ENCODE results near the gene PHF1. TPM values are rescaled to one million over a fixed set of nuclear protein-coding genes. Genes with fewer than 3 reads are reported as not detected.

Gene PHF1
- total and polyA plus RNA-seq, 2 of the 13 experiments (the other 11 are each of a cell fraction or from before 2014, with no cell fraction given): 25.4 to 61.9 TPM

GRCh38 chr6:33418690-33419291, 8.0 kb downstream of the PHF1 start (continued):
- TF ChIP-seq HOXA3 (CRISPR knock-in tag; IDR thresholded peaks at IDR 0.05) (no peak), FUBP1 (CRISPR knock-in tag; IDR thresholded peaks at IDR 0.05; ENCODE audit: borderline replicate concordance) (no peak), AFF4 (CRISPR knock-in tag; IDR thresholded peaks at IDR 0.05) (0 out of 2 replicates have a peak, but pooled peaks have one; percentile 39), ARID4A (CRISPR knock-in tag; IDR thresholded peaks at IDR 0.05; ENCODE audit: borderline replicate concordance) (no peak), PHF21A (CRISPR knock-in tag; IDR thresholded peaks at IDR 0.05) (no peak), E2F2 (CRISPR knock-in tag; IDR thresholded peaks at IDR 0.05; ENCODE audit: borderline replicate concordance) (0 out of 2 replicates have a peak, but pooled peaks have one; percentile 4), ARHGAP35 (CRISPR knock-in tag; IDR thresholded peaks at IDR 0.05; ENCODE audit: borderline replicate concordance) (peak; percentile 27; the same call in 1 of the 2 replicates), CSRNP2 (CRISPR knock-in tag; conservative IDR thresholded peaks at IDR 0.05; ENCODE audit: low read depth) (no peak), ZNF816 (CRISPR knock-in tag; IDR thresholded peaks at IDR 0.05; ENCODE audit: borderline replicate concordance) (no peak), ZNF550 (CRISPR knock-in tag; IDR thresholded peaks at IDR 0.05; ENCODE audit: borderline replicate concordance) (no peak)
